ENCODE data around the gene GNAT2. TPM values are rescaled to one million over a fixed set of nuclear protein-coding genes. Genes with fewer than 3 reads are reported as not detected.
A peak's percentile ranks its signal among the peaks of the same experiment; 100 is the strongest.
"Not testable (repeated sequence)": the region's sequence is repeated elsewhere in the genome, so short reads cannot be mapped to it uniquely, and the experiment has no call there.

GNAT2 gene
- total RNA-seq (2014; rRNA removed; shearing (Covaris generic); ENCODE audit: low replicate concordance) = not detected in 2 replicates

DNA sequence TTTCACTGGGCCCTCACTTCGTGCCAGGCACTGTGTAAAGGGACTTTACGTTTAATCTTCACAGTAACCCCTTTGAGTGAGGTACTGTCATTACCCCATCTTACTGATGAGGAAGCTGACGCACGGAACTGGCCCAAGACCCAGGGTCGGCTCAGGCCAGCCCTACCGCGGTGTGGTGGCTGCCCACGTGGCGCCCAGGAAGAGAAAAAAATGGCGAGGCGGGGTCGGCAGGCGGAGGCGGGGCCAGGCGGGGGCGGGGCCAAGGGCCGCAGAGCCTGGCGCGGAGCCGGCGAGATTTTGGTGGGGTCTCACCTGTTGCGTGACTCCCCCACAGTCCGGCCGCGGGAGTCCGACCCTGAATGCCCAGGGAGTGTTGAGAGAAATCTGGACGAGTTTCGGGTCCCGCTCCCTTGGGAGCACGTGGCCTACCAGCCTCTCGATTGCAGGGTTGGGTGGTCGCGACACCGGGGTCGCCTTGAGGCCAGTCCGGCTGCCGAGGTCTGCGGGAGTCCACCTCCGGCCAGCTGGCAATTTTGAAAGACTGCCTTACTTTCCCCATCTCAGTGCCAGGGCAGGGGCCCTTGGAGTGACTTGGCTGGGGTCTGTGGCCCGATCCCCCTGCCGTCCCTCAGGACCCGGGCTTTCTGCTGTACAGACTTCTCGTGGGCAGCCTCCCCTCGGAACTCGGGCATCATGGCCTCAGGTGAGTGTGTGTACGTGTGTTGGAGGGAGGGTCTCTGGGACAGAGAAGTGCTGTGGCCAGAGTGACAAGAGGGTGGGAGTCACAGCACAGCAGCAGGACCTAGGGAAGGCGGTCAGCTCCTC is at the start of gene GNAT2, which contains the start of gene AMPD2:
Gene GNAT2 (minus strand): TSS at position 41 of the 825 bp plus-strand sequence. CDS start 6,746 bp downstream, outside the sequence.
Gene AMPD2 (plus strand): TSS at position 262 of the 825 bp plus-strand sequence. CDS start 1,339 bp downstream, outside the sequence.
- peak; percentile 94 for DNase-seq
- Histone ChIP-seq H3K27ac (ENCODE audit: low read length) (peak within 1 kb of the TSS; percentile 76), H3K27me3 (ENCODE audit: low read length) (no peaks in the 10 kb centered on the region), H3K4me3 (ENCODE audit: low read length) (peak within 1 kb of the TSS; percentile 92), H3K79me2 (ENCODE audit: low read length) (peaks cover 50% of the 10 kb centered on the region), H3K9ac (ENCODE audit: low read length) (peak within 1 kb of the TSS; percentile 92), H3K9me2 (replicated peaks; ENCODE audit: insufficient read depth, low read length) (no peaks in the 10 kb centered on the region), H4K20me1 (ENCODE audit: insufficient read depth, low read depth, low read length) (peaks cover 14% of the 10 kb centered on the region; the same call in 1 of the 2 replicates), H3K4me1 (ENCODE audit: low read length) (peaks cover 82% of the 10 kb centered on the region), H3K4me2 (ENCODE audit: low read depth, low read length, poor library complexity, severe bottlenecking) (peak within 1 kb of the TSS; percentile 97), H3K9me3 (ENCODE audit: low read length) (no peaks in the 10 kb centered on the region), H3K36me3 (ENCODE audit: insufficient read depth, low read length) (no peaks in the 10 kb centered on the region), H2AFZ (ENCODE audit: low read length) (peak within 1 kb of the TSS; percentile 81; the same call in 1 of the 2 replicates)

- H2AFZ ChIP-seq (ENCODE audit: low read length) = peak overlapping the region; percentile 7; the same call in 1 of the 2 replicates
- H3K9ac ChIP-seq (ENCODE audit: low read length) = peak overlapping the region; percentile 50
- H3K4me1 ChIP-seq (ENCODE audit: low read length) = peaks cover 27% of the 10 kb centered on the region
- no peaks in the 10 kb centered on the region for H3K79me2 ChIP-seq (ENCODE audit: low read length)
- DNase-seq = no peak
- peak overlapping the region; percentile 51; the same call in 1 of the 2 replicates for H3K4me3 ChIP-seq (ENCODE audit: low read length)
- no peaks in the 10 kb centered on the region for H3K9me3 ChIP-seq (ENCODE audit: low read length)
- H3K9me2 ChIP-seq (replicated peaks; ENCODE audit: insufficient read depth, low read length) = no peaks in the 10 kb centered on the region
- H3K4me2 ChIP-seq (ENCODE audit: low read depth, low read length, poor library complexity, severe bottlenecking) = peak overlapping the region; percentile 50
- no peaks in the 10 kb centered on the region for H4K20me1 ChIP-seq (ENCODE audit: insufficient read depth, low read depth, low read length)
- no peaks in the 10 kb centered on the region for H3K36me3 ChIP-seq (ENCODE audit: insufficient read depth, low read length)
- no peaks in the 10 kb centered on the region for H3K27me3 ChIP-seq (ENCODE audit: low read length)
- no peak overlapping the region for H3K27ac ChIP-seq (ENCODE audit: low read length)
Measured at GRCh38 chr1:109668123-109668775, 48.8 kb upstream of the GNAT2 start.

GRCh38 chr1:109667452-109668122 is 48.2 kb upstream of the GNAT2 start, which contains the start of gene GSTM2:
Gene GSTM2, plus strand, starts transcription at chr1:109668057. Its CDS starts 59 bp downstream, at chr1:109668116.
- DNase-seq = peak; percentile 86
- no peaks in the 10 kb centered on the region for H4K20me1 ChIP-seq (ENCODE audit: insufficient read depth, low read depth, low read length)
- no peaks in the 10 kb centered on the region for H3K79me2 ChIP-seq (ENCODE audit: low read length)
- H3K4me1 ChIP-seq (ENCODE audit: low read length) = peaks cover 27% of the 10 kb centered on the region
- H3K9ac ChIP-seq (ENCODE audit: low read length) = peak within 1 kb of the TSS; percentile 50
- H3K27ac ChIP-seq (ENCODE audit: low read length) = no peak within 1 kb of the TSS
- no peaks in the 10 kb centered on the region for H3K9me3 ChIP-seq (ENCODE audit: low read length)
- H3K9me2 ChIP-seq (replicated peaks; ENCODE audit: insufficient read depth, low read length) = no peaks in the 10 kb centered on the region
- H2AFZ ChIP-seq (ENCODE audit: low read length) = peak within 1 kb of the TSS; percentile 7; the same call in 1 of the 2 replicates
- peak within 1 kb of the TSS; percentile 51; the same call in 1 of the 2 replicates for H3K4me3 ChIP-seq (ENCODE audit: low read length)
- H3K4me2 ChIP-seq (ENCODE audit: low read depth, low read length, poor library complexity, severe bottlenecking) = peak within 1 kb of the TSS; percentile 50
- no peaks in the 10 kb centered on the region for H3K27me3 ChIP-seq (ENCODE audit: low read length)
- no peaks in the 10 kb centered on the region for H3K36me3 ChIP-seq (ENCODE audit: insufficient read depth, low read length)

GRCh38 chr1:109664671-109665070 is 45.3 kb upstream of the GNAT2 start:
- H3K36me3 ChIP-seq (ENCODE audit: insufficient read depth, low read length) = no peaks in the 10 kb centered on the region
- H4K20me1 ChIP-seq (ENCODE audit: insufficient read depth, low read depth, low read length) = no peaks in the 10 kb centered on the region
- H3K4me1 ChIP-seq (ENCODE audit: low read length) = peaks cover 36% of the 10 kb centered on the region
- no peak overlapping the region for H3K4me3 ChIP-seq (ENCODE audit: low read length)
- no peak for DNase-seq
- no peak overlapping the region for H3K27ac ChIP-seq (ENCODE audit: low read length)
- no peaks in the 10 kb centered on the region for H3K27me3 ChIP-seq (ENCODE audit: low read length)
- no peaks in the 10 kb centered on the region for H3K9me2 ChIP-seq (replicated peaks; ENCODE audit: insufficient read depth, low read length)
- H2AFZ ChIP-seq (ENCODE audit: low read length) = no peak overlapping the region
- H3K9me3 ChIP-seq (ENCODE audit: low read length) = no peaks in the 10 kb centered on the region
- H3K4me2 ChIP-seq (ENCODE audit: low read depth, low read length, poor library complexity, severe bottlenecking) = no peak overlapping the region
- H3K79me2 ChIP-seq (ENCODE audit: low read length) = no peaks in the 10 kb centered on the region
- no peak overlapping the region for H3K9ac ChIP-seq (ENCODE audit: low read length)

- Histone ChIP-seq H3K4me1 (ENCODE audit: low read length) (peaks cover 27% of the 10 kb centered on the region), H3K9ac (ENCODE audit: low read length) (no peak overlapping the region), H2AFZ (ENCODE audit: low read length) (no peak overlapping the region), H4K20me1 (ENCODE audit: insufficient read depth, low read depth, low read length) (no peaks in the 10 kb centered on the region), H3K9me3 (ENCODE audit: low read length) (no peaks in the 10 kb centered on the region), H3K36me3 (ENCODE audit: insufficient read depth, low read length) (no peaks in the 10 kb centered on the region), H3K27ac (ENCODE audit: low read length) (no peak overlapping the region), H3K79me2 (ENCODE audit: low read length) (no peaks in the 10 kb centered on the region), H3K4me3 (ENCODE audit: low read length) (no peak overlapping the region), H3K27me3 (ENCODE audit: low read length) (no peaks in the 10 kb centered on the region), H3K4me2 (ENCODE audit: low read depth, low read length, poor library complexity, severe bottlenecking) (no peak overlapping the region), H3K9me2 (replicated peaks; ENCODE audit: insufficient read depth, low read length) (no peaks in the 10 kb centered on the region)
- no peak for DNase-seq
Measured at GRCh38 chr1:109661391-109661790, 42.0 kb upstream of the GNAT2 start.

DNA sequence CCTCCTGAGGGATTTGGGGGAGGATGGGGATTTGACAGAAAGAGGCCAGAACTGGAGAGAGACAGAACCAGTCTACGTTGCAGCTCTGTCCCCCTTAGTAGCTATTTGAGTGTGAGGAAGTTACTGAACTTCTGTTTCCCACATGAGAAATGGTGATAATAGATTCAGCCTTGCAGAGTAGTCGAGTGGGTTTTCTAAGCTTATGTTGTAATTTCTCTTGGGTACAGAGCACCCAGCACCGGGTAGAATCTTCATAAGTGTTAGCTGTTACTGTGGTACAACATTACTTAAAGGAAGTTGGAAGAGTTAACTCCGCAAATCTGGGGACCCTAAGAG is 41.2 kb upstream of the GNAT2 start:
- H3K4me2 ChIP-seq (ENCODE audit: low read depth, low read length, poor library complexity, severe bottlenecking); H3K36me3 ChIP-seq (ENCODE audit: insufficient read depth, low read length); DNase-seq; H3K9me3 ChIP-seq (ENCODE audit: low read length); H3K9me2 ChIP-seq (replicated peaks; ENCODE audit: insufficient read depth, low read length); H3K4me3 ChIP-seq (ENCODE audit: low read length); H3K27ac ChIP-seq (ENCODE audit: low read length); H2AFZ ChIP-seq (ENCODE audit: low read length); H3K27me3 ChIP-seq (ENCODE audit: low read length); H3K9ac ChIP-seq (ENCODE audit: low read length); H4K20me1 ChIP-seq (ENCODE audit: insufficient read depth, low read depth, low read length); H3K79me2 ChIP-seq (ENCODE audit: low read length): not testable (repeated sequence)
- H3K4me1 ChIP-seq (ENCODE audit: low read length) = peaks cover 29% of the 10 kb centered on the region

DNA sequence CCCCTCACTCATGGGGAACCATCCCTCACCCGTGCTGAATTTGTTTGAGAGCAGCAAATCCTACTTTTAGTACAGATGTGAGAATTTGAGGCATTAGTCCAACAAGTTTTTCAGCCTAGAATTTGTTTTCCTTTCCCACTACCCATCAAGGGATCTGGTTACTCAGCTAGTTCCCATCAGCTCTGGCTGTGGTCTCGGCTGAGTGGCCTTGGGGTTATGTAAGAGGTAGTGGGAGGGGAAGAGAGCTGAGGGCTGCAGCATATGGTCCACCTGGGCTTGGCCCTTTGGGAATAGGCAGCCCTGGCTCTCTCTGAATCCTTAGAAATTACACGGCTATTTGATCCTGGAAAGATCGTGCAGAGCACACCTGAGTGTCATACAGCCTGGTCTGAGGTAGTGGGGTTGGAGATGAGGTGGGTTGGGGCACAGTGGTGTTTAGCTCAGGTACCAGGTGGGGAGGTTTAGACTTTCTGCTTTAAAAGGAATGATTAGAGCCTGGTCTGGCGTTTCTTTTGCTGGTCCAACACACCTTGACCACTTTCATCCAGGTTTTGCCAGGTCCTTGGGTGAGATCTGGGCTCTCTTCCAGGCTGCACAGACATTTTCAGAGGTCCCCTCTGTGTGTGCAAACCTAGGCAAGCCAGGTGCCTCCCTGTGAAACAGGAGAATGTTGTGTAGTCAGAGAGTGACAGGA is 40.7 kb upstream of the GNAT2 start:
- Histone ChIP-seq H3K27me3 (ENCODE audit: low read length) (no peaks in the 10 kb centered on the region), H3K4me2 (ENCODE audit: low read depth, low read length, poor library complexity, severe bottlenecking) (no peak overlapping the region)
- DNase-seq = peak; percentile 41

More for the DNA sequence above, 40.7 kb upstream of the GNAT2 start:
- no peaks in the 10 kb centered on the region for H4K20me1 ChIP-seq (ENCODE audit: insufficient read depth, low read depth, low read length)
- no peaks in the 10 kb centered on the region for H3K9me3 ChIP-seq (ENCODE audit: low read length)
- no peak overlapping the region for H3K9ac ChIP-seq (ENCODE audit: low read length)
- peaks cover 34% of the 10 kb centered on the region for H3K4me1 ChIP-seq (ENCODE audit: low read length)
- no peak overlapping the region for H2AFZ ChIP-seq (ENCODE audit: low read length)
- no peak overlapping the region for H3K4me3 ChIP-seq (ENCODE audit: low read length)
- no peaks in the 10 kb centered on the region for H3K79me2 ChIP-seq (ENCODE audit: low read length)
- H3K9me2 ChIP-seq (replicated peaks; ENCODE audit: insufficient read depth, low read length) = no peaks in the 10 kb centered on the region
- H3K27ac ChIP-seq (ENCODE audit: low read length) = no peak overlapping the region
- H3K36me3 ChIP-seq (ENCODE audit: insufficient read depth, low read length) = no peaks in the 10 kb centered on the region

Data from Karpas-422 (cell line).